Activated CD8-positive, alpha-beta memory T cell treated with anti-CD3 and anti-CD28 coated beads, Interleukin-2, amount 50 U/mL, for 1 hour (primary cell): Measurements from ENCODE around the gene SIRPG.
"Not testable (repeated sequence)": the region's sequence is repeated elsewhere in the genome, so short reads cannot be mapped to it uniquely, and the experiment has no call there.

Experiments used
- DNase-seq: peaks from one replicate; pipeline ENCODE4 v3.0.0-alpha.2; 2020; ENCODE audit errors: extremely low read depth

Gene SIRPG

GRCh38 chr20:1635291-1635979 is 22.1 kb downstream of the SIRPG start:
- DNase-seq, result no peak

GRCh38 chr20:1633535-1633934 is 24.0 kb downstream of the SIRPG start:
- DNase-seq, result no peak

- no peak for DNase-seq
Observed at GRCh38 chr20:1632178-1632577, 25.4 kb downstream of the SIRPG start.

GRCh38 chr20:1631309-1632151 is 26.0 kb downstream of the SIRPG start:
- no peak for DNase-seq

DNA sequence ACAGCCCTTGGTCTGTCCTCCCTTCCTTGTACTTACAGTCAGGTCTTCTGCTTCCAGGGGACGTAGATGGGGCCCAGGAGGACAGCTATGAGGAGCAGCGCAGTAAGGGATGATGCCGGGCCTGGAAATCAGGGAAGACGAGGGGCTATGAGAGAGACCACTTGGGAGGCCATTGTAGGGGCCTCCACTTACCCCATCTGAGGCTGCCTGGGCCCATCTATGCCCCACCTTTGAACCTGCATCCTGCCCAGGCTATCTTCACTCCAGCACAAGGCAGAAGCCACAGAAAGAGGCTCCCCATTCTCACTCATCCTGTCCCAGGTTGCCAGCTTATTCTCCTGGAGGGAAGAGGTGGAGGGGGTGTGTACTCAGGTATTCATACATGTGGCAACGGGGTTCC is 27.4 kb downstream of the SIRPG start:
- no peak for DNase-seq

DNA sequence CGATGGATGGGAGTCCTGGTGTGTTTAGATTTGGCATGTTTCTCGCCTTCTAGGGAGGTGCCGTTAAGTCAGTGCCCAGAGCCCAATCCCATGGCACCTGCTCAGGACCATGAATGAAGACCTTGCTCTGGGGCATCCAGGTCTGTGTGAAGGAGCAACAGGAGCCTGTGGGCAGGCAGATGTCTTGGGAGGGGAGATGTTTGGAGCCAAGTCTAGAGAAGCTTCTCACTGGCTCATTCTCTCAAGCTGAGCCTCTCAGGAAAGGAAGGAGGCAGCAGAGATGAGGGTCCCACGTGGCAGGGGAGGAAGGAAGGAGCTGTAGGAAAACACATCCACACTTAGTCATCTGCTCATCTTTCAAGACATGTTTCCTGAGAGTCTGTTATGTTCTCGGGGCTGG is 28.3 kb downstream of the SIRPG start:
- no peak for DNase-seq

- DNase-seq, result no peak
Observed at GRCh38 chr20:1628621-1629020, 29.0 kb downstream of the SIRPG start.

GRCh38 chr20:1627200-1627550 is 30.4 kb downstream of the SIRPG start:
- no peak for DNase-seq

DNA sequence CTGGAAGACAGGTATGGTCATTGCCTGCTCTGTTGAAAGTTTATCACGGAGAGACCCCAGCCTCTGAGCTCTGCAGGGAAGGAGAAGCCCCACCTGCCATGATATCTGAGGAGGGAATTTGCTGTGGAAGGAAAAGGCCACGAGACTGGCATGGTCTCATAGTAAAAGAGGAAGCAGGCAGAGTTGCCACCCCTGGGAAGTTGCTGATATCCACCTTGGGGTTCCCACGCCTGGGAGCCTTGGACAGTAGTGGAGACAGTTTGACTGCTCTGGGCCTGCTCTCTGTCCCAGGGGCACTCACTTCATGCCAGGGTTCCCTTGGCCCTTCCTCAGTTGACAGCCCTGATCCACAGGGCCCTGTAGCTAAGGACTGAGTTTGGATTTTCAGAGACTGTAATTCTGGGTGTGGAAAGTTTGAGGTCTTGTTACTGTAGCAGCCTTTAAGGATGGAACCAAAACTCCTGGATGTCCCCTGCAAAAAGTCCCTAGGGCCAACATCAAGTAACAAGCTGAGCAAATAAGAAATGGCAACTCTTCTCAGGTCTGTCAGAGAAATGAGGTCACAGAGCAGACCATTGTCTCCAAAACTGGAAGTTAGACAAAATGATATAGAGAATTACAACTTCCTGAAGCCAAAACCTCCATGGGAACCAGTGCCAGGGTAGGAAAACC is 30.9 kb downstream of the SIRPG start:
- no peak for DNase-seq

GRCh38 chr20:1625083-1625690 is 32.4 kb downstream of the SIRPG start:
- no peak for DNase-seq

DNA sequence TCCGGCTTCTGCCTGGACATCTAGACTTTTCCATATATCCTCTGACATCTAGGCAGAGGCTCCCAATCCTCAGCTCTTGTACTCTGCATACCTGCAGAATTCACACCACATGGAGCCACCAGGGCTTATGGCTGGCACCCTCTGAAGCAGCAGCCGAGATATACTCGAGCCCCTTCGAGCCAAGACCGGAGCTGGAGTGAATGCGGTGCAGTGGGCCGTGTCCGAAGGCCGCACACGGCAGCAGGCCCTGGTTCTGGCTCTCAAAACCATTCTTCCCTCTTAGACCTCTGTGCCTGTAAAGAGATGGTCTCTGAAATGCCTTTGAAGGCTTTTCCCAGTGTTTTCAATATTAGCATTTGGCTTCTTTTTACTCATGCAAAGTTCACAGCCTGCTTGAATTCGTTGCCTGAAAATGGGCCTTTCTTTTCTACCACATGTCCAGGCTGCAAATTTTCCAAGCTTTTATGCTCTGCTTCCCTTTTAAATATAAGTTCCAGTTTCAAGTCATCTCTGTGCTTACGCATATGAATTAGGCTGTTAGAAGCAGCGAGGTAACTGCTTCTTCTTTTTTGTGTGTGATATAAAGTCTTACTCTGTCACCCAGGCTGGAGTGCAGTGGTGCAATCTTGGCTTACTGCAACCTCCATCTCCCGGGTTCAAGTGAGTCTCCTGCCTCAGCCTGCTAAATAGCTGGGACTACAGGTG is 33.9 kb downstream of the SIRPG start:
- no peak for DNase-seq

GRCh38 chr20:1622450-1622849 is 35.1 kb downstream of the SIRPG start:
- no peak for DNase-seq

GRCh38 chr20:1621316-1621715 is 36.3 kb downstream of the SIRPG start:
- no peak for DNase-seq

GRCh38 chr20:1619861-1620444 is 37.6 kb downstream of the SIRPG start, which contains the start of gene SIRPB1:
Gene SIRPB1 (minus strand): TSS chr20:1620009. CDS start chr20:1619944, 65 bp downstream.
- DNase-seq, result no peak

DNA sequence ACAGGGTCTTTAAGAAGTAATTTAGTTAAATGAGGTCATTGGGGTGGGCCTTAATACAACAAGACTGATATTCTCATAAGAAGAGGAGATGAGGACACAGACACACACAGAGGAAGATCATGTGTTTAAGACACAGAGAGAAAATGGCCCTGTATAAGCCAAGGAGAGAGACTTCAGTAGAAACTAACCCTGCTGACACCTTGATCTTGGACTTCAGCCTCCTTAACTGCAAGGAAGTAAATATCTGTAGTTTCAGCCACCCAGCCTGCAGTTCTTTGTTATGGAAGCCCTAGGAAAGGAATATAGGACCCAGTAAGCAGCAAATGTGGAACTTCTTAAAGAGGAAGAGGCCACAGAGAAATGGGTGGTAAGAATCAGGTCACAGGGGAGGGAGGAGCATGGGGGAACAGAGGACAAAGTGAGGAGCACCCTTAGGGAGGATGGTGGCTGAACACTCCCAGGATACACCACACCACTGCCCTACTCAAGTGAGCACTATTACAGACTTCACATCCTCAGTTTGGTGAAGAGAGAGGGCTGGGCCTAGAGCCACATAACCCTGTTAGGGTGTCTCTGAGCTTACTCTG is 38.5 kb downstream of the SIRPG start:
- no peak for DNase-seq

GRCh38 chr20:1618479-1618878 is 39.1 kb downstream of the SIRPG start:
- no peak for DNase-seq

GRCh38 chr20:1616858-1617434 is 40.6 kb downstream of the SIRPG start:
- no peak for DNase-seq

- not testable (repeated sequence) for DNase-seq
Observed at GRCh38 chr20:1610404-1610803, 47.2 kb downstream of the SIRPG start.

GRCh38 chr20:1608678-1609347 is 48.8 kb downstream of the SIRPG start:
- DNase-seq, result not testable (repeated sequence)

DNA sequence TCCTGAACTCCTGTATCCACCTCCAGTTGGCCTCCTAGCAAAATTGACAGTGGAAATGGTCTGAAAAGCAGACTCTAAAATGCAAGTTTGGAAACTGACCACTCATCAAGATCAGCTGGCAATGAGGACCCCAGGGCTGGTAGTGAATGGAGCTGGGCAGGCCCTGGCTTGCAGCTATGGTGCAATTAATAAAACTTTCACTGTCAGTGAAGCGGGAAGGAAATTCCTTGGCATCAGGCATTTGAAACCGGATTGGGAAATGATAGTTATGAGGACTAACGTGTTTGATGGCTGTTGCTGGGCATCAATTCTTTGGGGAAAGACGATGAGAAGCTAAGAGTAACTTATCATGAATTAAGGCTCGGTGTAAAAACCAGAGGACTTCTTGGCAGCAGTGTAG is 56.8 kb downstream of the SIRPG start:
- no peak for DNase-seq
